ENCODE results near the gene CHST2.

The CHST2 gene

GRCh38 chr3:143170676-143171075 lies 51.1 kb downstream of the CHST2 start:
- no peak for DNase-seq

- no peak for DNase-seq
Observed at GRCh38 chr3:143171141-143171980, 51.8 kb downstream of the CHST2 start.

GRCh38 chr3:143172062-143172794 lies 52.7 kb downstream of the CHST2 start:
- DNase-seq, result no peak

GRCh38 chr3:143172795-143173145 lies 53.2 kb downstream of the CHST2 start:
- DNase-seq, result no peak

GRCh38 chr3:143173242-143173641 lies 53.7 kb downstream of the CHST2 start:
- DNase-seq, result no peak
